GM19438 (cell line): ENCODE measurements around the gene POLRMT.

Experiments
- ATAC-seq: cut with Tn5 transposase; IDR thresholded peaks from one replicate; pipeline ENCODE4 v1.9.1; 2021; ENCODE audit warnings: low read depth; ENCODE audit not compliant: unreplicated experiment

The POLRMT gene

DNA sequence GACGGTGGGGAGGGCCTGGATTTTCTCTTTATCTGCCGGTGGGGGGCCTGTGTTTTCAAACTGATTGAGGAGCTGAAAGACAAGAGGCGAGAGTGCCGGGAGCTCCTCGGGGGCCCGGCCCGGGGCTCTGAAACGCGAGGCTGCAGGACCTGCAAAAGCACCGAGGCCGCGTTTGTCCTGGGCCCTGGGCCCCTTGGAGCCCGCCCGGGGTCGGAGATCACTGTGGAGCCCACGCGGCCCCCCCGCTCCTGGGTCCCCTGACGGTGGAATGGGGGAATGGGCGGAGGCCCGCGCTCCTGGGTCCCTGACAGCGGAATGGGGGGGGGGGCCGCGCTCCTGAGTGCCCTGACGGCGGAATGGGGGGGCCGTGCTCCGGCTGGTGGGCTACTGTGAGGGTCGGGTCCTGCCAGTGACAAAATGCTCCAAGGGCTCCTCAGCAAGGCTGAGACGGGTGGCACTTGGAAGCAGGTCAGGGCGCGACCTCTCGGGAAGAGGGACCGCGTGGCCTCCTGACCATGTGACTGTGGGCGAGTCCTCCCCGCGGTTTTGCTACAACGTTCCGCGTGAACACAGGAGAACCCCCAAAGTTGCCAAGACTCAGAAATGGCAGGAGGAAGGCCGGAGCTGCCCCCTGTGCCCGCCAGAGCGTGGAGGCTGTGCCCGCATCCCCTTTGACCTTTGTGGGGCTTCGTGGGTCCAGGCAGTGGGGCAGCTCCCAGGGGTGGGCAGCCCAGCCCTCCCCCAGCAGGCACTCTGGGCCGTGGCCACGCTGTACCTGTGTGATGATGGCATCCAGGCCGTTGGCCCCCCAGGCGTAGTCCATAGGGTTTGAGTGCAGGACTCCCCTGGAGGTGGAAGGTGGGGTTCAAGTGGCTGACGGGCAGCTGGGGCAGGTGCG lies 15.8 kb upstream of the POLRMT start:
- ATAC-seq, result no peak

GRCh38 chr19:648305-648704 lies 15.0 kb upstream of the POLRMT start:
- no peak for ATAC-seq

DNA sequence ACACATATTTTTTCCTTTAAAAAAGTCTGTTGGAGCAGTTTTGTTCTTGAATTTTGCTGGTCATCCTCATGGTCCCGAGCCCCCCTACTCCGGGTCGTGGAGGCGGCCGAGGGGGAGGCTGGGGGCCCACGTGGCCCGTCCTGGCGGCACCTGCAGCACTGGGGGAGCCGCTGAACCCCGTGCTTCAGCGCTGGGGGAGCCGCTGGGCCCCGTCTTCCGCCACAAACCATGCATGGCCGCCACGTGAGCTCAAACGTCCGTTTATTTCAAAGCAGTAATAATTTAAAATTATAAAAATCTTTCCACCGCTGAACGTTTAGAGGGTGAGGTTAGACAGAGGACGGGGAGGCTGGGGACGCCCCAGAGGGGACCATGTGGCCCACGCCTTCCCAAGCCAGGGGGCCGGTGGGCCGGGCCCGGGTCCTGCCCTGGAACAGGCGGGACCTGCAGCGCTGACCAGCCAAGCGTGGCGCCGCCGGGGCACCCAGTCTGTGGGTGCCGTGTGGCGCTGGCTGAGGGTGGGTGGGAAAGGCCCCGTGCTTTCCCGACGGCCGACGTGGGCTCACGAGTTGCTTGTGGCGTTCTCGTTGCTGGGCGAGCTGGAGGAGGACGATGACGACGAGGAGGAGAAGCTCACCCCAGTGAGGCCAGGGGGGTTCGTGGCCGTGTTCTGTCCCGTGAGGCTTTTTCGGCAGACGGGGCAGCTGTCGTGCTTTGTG lies 14.4 kb upstream of the POLRMT start:
- no peak for ATAC-seq

- no peak for ATAC-seq
These were observed 13.6 kb upstream of the POLRMT start for GRCh38 chr19:646779-647565.

DNA sequence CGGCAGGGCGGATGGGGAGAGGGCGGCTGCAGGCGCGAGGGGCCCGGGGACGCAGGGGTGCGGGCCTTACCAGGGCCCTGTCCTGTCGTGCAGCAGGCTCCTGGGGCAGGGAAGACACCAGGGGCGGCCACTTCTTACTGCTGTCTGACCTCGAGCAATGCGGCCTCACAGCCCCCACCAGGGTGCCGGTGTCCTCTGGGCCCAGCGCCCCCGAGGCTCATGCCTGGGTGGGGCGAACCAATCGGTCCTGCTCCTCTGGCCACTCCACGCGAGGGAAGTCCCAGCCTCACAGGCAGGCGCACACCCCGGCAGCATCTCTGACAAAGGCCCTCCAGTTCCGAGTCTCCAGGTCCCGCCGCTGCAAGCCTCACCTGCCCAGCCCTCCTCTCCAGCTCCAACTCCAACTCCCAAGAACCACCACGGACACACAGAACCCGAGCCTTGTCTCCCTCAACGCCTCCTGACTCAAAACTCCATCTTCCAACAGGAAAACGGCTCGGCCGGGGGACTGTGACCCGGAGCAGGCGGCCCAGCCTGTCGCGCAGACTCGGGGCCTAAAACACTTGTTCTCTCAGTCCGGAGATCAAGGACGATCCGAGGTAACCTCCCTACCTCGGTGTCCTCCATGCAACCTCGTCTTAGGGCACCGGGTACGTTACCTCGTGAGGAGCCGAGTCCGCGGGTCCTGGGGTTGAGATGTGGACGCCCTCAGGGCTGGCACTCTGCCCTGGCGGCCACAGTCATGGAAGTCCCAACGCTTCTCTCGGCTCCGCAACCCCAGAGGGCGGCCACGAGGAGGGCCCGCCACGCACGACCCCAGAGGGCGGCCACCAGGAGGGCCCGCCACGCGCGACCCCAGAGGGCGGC lies 12.8 kb upstream of the POLRMT start:
- ATAC-seq, result no peak

DNA sequence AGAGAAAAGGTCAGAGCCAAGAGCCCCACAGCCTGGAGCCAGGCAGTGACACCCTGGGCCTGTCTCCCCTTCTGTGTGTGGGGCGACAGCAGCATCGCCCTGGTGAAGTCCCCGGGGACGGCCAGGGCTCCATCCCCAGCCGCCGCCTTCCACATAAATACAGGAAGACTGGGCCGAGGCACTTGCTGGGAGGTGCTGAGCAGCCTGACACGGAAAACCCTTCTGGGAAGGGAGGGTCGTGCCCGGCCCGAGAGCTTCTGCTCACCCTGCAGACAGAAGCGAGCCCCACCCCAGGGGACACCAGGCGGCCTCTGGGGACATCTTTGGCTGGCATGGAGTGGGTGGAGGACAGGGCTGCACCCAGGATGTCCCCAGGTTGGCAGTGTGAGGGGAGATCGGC lies 11.5 kb upstream of the POLRMT start:
- ATAC-seq, result no peak

- no peak for ATAC-seq
These were observed 11.0 kb upstream of the POLRMT start for GRCh38 chr19:644363-644762.

GRCh38 chr19:643736-644135 lies 10.4 kb upstream of the POLRMT start:
- ATAC-seq, result no peak

- no peak for ATAC-seq
These were observed 9.7 kb upstream of the POLRMT start for GRCh38 chr19:642767-643727.

GRCh38 chr19:641702-642101 lies 8.4 kb upstream of the POLRMT start:
- no peak for ATAC-seq

GRCh38 chr19:640606-641189 lies 7.4 kb upstream of the POLRMT start:
- ATAC-seq, result no peak

- no peak for ATAC-seq
These were observed 6.8 kb upstream of the POLRMT start for GRCh38 chr19:640161-640558.

- peak; percentile 48 for ATAC-seq
These were observed 6.2 kb upstream of the POLRMT start, which contains the start of gene FGF22 for GRCh38 chr19:639253-640160. FGF22 (plus strand) TSS chr19:639879; CDS start chr19:639926, 47 bp downstream.

GRCh38 chr19:638906-639252 lies 5.5 kb upstream of the POLRMT start:
- no peak for ATAC-seq

DNA sequence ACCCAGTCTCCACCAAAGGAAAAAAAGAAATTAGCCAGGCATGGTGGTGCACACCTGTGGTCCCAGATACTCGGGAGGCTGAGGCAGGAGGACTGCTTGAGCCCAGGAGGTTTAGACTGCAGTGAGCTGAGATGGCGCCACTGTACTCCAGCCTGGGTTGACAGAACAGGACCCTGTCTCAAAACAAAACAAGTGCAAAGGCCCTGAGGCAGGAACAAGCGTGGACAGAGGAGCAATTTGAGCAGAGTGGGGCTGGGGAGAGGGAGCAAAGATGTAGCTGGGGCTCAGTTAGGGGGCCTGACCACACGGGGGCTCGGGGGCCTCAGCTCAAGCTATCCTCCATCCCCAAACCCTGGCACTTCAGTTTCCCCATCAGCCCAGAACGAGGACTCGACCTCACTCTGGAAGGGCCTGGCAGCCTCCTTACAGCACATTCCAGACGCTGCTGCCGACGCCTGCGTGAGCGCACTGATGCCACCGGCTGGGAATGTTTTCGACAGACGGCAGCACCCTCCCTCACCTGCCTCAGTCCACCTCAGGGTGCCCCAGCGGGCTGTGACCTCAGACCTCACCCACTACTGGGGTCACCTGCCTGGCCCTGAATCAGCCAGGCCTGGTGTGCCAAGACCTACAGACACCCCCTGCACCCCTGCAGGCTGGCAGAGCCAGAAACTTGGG lies 1.8 kb upstream of the POLRMT start:
- ATAC-seq, result no peak

GRCh38 chr19:633786-634639 lies 676 bp upstream of the POLRMT start:
- no peak for ATAC-seq
